Lung (tissue), 12 donors: Measurements from ENCODE around the gene GABPB1. TPM values are rescaled to one million over a fixed set of nuclear protein-coding genes. Genes with fewer than 3 reads are reported as not detected.

Experiments
- ATAC-seq: fragments of 200-7000 bp; cut with Tn5 transposase; one replicate; pipeline ENCODE4 v1.9.1; 2020; ENCODE audit warnings: moderate number of reproducible peaks; ENCODE audit not compliant: insufficient read depth, low FRiP score
- DNase-seq, 3 donors: peaks; one replicate each; pipeline ENCODE4 v3.0.0-alpha.2; 2013 to 2017
- H3K27ac ChIP-seq, 2 donors: one replicate each; pipeline ENCODE4 v1.5.1; 2013; ENCODE audit warnings: mild to moderate bottlenecking in 2 of 2, moderate library complexity in 2 of 2, control low read depth in 1 of 2, inconsistent platforms in 1 of 2, low read depth in 1 of 2, low read length in 1 of 2
- H3K27me3 ChIP-seq, 3 donors: one replicate each; pipeline ENCODE4 v1.5.1; 2013; ENCODE audit warnings: low read length in 2 of 3; ENCODE audit not compliant: control insufficient read depth in 3 of 3, insufficient read depth in 3 of 3
- H3K36me3 ChIP-seq, 4 donors: one replicate each; pipeline ENCODE4 v1.5.1; 2013; ENCODE audit warnings: low read length in 4 of 4, mild to moderate bottlenecking in 1 of 4, moderate library complexity in 1 of 4; ENCODE audit not compliant: control insufficient read depth in 4 of 4, insufficient read depth in 4 of 4
- H3K4me1 ChIP-seq, 5 donors: one replicate each; pipeline ENCODE4 v1.5.1; 2013; ENCODE audit warnings: low read length in 5 of 5, mild to moderate bottlenecking in 2 of 5, moderate library complexity in 1 of 5; ENCODE audit not compliant: control insufficient read depth in 5 of 5, insufficient read depth in 5 of 5
- H3K4me3 ChIP-seq: one replicate; pipeline ENCODE4 v1.5.1; 2013; ENCODE audit warnings: mild to moderate bottlenecking, control low read depth, moderate library complexity
- H3K9ac ChIP-seq, 2 donors: one replicate each; pipeline ENCODE4 v1.5.1; 2013; ENCODE audit warnings: low read length in 2 of 2, control low read depth in 1 of 2; ENCODE audit not compliant: insufficient read depth in 1 of 2
- H3K9me3 ChIP-seq, 4 donors: one replicate each; pipeline ENCODE4 v1.5.1; 2013; ENCODE audit warnings: low read length in 3 of 4, mild to moderate bottlenecking in 1 of 4, moderate library complexity in 1 of 4; ENCODE audit not compliant: control insufficient read depth in 4 of 4, insufficient read depth in 3 of 4
- CTCF ChIP-seq: IDR thresholded peaks from 2 replicates; pipeline ENCODE4 v1.5.1; 2012; ENCODE audit warnings: mild to moderate bottlenecking; ENCODE audit errors: control extremely low read depth, extremely low read depth
- WGBS, 2 donors: extraction: QIAGEN DNeasy Blood & Tissue Kit; methylation state at CpG; one replicate each; pipeline ENCODE4 v1.1.7; 2013; 5-methylcytosine and 5-hydroxymethylcytosine counted together
- polyA plus RNA-seq, 2 donors: library from polyadenylated mRNA; stranded (reverse); fragments of 200-250 nt; gene quantifications; one replicate each; pipeline ENCODE4 v1.2.1, GENCODE V29; 2013
- total RNA-seq, 2 donors: library from RNA; depleted of rRNA in 1 of 2; stranded (reverse); fragments of >200 nt in 1 of 2; gene quantifications; one replicate each; pipeline ENCODE4 v1.2.1, GENCODE V29; 2014 to 2021
- donor health status: control.
- donor health status: control.
- donor health status: Bipolar disorder and iron deficiency.
- donor health status: healthy.
- donor health status: DM: yes; HTN: yes; CAD: no.

Gene GABPB1
- total and polyA plus RNA-seq, 4 donors, result 6.1 to 42.8 (median 13.6) TPM

- Histone ChIP-seq H3K27me3 (no peaks in the 10 kb centered on the region), H3K9ac (no peak overlapping the region), H3K36me3 (peaks cover 0 to 4% (median under 1%) of the 10 kb centered on the region in 4 donors), H3K27ac (no peak overlapping the region), H3K4me3 (no peak overlapping the region), H3K4me1 (peaks cover 0 to 2% (median 0%) of the 10 kb centered on the region in 5 donors), H3K9me3 (no peaks in the 10 kb centered on the region)
- WGBS, 2 donors, result 89 to 97% methylated on average over 1 of the region's 1 CpG
- ATAC-seq (no peak), DNase-seq (no peak)
- TF ChIP-seq CTCF, result no peak
Observed at GRCh38 chr15:50340416-50340815, 14.6 kb downstream of the GABPB1 start.

- Histone ChIP-seq H3K27ac (no peak overlapping the region), H3K27me3 (no peaks in the 10 kb centered on the region), H3K4me3 (no peak overlapping the region), H3K4me1 (peaks cover 0 to 2% (median 0%) of the 10 kb centered on the region in 5 donors), H3K9ac (no peak overlapping the region), H3K36me3 (peaks cover 0 to 4% (median under 1%) of the 10 kb centered on the region in 4 donors), H3K9me3 (no peaks in the 10 kb centered on the region)
- ATAC-seq (no peak), DNase-seq (no peak)
- no peak for TF ChIP-seq CTCF
- WGBS, 2 donors, result 87 to 93% methylated on average over 1 of the region's 1 CpG
Observed at GRCh38 chr15:50339717-50340116, 15.3 kb downstream of the GABPB1 start.

GRCh38 chr15:50335251-50335650 is 19.7 kb downstream of the GABPB1 start:
- Histone ChIP-seq H3K36me3 (peaks cover 0 to 4% (median 2%) of the 10 kb centered on the region in 4 donors), H3K4me3 (no peak overlapping the region), H3K27ac (no peak overlapping the region), H3K27me3 (no peaks in the 10 kb centered on the region), H3K9me3 (no peaks in the 10 kb centered on the region), H3K4me1 (no peaks in the 10 kb centered on the region), H3K9ac (no peak overlapping the region)
- WGBS, 2 donors, result 87 to 92% methylated on average over 4 of the region's 4 CpGs
- TF ChIP-seq CTCF, result no peak
- no peak for DNase-seq
- ATAC-seq, result no peak

- Histone ChIP-seq H3K9me3 (no peaks in the 10 kb centered on the region), H3K4me1 (no peaks in the 10 kb centered on the region), H3K9ac (no peak overlapping the region), H3K27ac (no peak overlapping the region), H3K36me3 (peaks cover 0 to 3% (median 0%) of the 10 kb centered on the region in 4 donors), H3K27me3 (no peaks in the 10 kb centered on the region), H3K4me3 (no peak overlapping the region)
- no peak for TF ChIP-seq CTCF
- 98 to 99% methylated on average over 4 of the region's 4 CpGs for WGBS, 2 donors
- DNase-seq (no peak), ATAC-seq (no peak)
Observed at GRCh38 chr15:50333229-50333628, 21.8 kb downstream of the GABPB1 start.
